ENCODE measurements around the gene SH3GL1.
"Not testable (repeated sequence)": the region's sequence is repeated elsewhere in the genome, so short reads cannot be mapped to it uniquely, and the experiment has no call there.

The SH3GL1 gene

DNA sequence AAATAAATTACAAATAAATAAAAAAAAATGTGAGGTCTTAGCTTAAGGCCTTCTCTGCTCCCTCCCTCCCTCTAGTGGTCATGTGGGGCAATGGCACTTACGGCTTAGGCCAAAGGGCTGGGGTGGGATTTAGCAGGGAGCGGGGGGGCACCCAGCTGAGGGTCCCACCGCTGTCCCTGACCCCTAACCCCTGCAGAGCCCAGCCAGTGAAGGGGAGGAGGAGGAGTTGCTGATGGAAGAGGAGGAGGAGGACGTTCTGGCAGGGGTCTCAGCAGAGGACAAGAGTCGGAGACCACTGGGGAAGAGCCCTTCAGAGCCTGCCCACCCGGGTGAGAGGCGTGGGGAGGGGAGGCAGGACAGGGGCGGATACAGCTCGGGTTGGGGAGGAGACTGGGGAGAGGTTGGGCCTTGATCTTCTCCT lies 47.6 kb downstream of the SH3GL1 start:
- no peak overlapping the region for H3K27ac ChIP-seq
- peak; percentile 61 for DNase-seq
- no peak overlapping the region for H3K4me3 ChIP-seq (ENCODE audit: low read depth, low read length)

DNA sequence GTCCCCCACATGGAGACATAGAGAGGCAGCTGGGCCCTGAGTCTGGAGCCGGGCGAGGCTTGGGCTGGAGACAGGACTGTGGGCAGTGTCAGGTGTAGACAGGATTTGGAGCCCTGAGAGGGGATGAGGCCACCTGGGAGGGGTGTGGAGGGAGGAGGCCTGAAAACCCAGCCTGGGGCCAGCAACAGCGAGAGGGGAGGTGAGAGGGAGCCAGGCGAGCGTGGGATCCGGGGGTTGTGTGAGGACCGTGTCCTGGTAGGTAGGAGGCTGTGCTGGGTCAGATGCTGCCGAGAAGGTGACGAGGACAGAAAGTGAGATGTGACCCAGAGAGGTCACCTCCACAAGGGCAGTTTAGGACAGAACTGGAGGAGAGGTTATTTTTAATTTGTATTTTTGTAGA lies 49.6 kb downstream of the SH3GL1 start:
- no peaks in the 10 kb centered on the region for H3K9me3 ChIP-seq (ENCODE audit: severe bottlenecking)
- no peak overlapping the region for H3K4me3 ChIP-seq (ENCODE audit: low read depth, low read length)
- H3K27me3 ChIP-seq (ENCODE audit: insufficient read depth, low read depth, severe bottlenecking) = no peaks in the 10 kb centered on the region
- H3K36me3 ChIP-seq = peaks cover 24% of the 10 kb centered on the region
- DNase-seq = no peak
- TF ChIP-seq, protein P1, sequence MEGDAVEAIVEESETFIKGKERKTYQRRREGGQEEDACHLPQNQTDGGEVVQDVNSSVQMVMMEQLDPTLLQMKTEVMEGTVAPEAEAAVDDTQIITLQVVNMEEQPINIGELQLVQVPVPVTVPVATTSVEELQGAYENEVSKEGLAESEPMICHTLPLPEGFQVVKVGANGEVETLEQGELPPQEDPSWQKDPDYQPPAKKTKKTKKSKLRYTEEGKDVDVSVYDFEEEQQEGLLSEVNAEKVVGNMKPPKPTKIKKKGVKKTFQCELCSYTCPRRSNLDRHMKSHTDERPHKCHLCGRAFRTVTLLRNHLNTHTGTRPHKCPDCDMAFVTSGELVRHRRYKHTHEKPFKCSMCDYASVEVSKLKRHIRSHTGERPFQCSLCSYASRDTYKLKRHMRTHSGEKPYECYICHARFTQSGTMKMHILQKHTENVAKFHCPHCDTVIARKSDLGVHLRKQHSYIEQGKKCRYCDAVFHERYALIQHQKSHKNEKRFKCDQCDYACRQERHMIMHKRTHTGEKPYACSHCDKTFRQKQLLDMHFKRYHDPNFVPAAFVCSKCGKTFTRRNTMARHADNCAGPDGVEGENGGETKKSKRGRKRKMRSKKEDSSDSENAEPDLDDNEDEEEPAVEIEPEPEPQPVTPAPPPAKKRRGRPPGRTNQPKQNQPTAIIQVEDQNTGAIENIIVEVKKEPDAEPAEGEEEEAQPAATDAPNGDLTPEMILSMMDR (IDR thresholded peaks at IDR 0.05; ENCODE audit: low read depth, low read length) = no peak
- H3K27ac ChIP-seq = no peak overlapping the region

More for the DNA sequence above, 47.6 kb downstream of the SH3GL1 start:
- peaks cover 30% of the 10 kb centered on the region for H3K36me3 ChIP-seq
- no peaks in the 10 kb centered on the region for H3K27me3 ChIP-seq (ENCODE audit: insufficient read depth, low read depth, severe bottlenecking)
- TF ChIP-seq, protein P1 (IDR thresholded peaks at IDR 0.05; ENCODE audit: low read depth, low read length) = peak; percentile 75
- H3K9me3 ChIP-seq (ENCODE audit: severe bottlenecking) = no peaks in the 10 kb centered on the region

DNA sequence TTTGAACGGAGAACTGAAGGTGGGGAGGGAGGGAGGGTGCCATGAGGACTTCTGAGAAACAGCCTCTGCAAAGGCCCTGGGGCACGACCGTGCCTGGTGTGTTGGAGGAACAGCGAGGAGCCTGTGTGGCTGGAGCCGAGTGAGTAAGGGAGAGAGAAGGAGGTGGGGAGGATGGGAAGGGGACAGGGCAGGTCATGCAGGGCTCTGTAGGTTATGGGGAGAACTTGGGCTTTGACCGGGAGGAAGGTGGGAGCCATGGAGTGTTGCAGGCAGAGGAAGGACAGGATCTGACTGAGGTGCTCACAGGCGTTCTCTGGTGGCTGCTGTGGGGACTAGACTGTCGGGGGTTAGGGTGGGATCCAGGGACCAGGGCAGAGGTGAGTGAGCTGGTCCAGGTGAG lies 50.2 kb downstream of the SH3GL1 start:
- DNase-seq = no peak
- H3K27me3 ChIP-seq (ENCODE audit: insufficient read depth, low read depth, severe bottlenecking) = no peaks in the 10 kb centered on the region
- H3K4me3 ChIP-seq (ENCODE audit: low read depth, low read length) = no peak overlapping the region
- TF ChIP-seq, protein P1 (IDR thresholded peaks at IDR 0.05; ENCODE audit: low read depth, low read length) = no peak
- H3K36me3 ChIP-seq = peaks cover 25% of the 10 kb centered on the region
- no peaks in the 10 kb centered on the region for H3K9me3 ChIP-seq (ENCODE audit: severe bottlenecking)
- H3K27ac ChIP-seq = no peak overlapping the region

DNA sequence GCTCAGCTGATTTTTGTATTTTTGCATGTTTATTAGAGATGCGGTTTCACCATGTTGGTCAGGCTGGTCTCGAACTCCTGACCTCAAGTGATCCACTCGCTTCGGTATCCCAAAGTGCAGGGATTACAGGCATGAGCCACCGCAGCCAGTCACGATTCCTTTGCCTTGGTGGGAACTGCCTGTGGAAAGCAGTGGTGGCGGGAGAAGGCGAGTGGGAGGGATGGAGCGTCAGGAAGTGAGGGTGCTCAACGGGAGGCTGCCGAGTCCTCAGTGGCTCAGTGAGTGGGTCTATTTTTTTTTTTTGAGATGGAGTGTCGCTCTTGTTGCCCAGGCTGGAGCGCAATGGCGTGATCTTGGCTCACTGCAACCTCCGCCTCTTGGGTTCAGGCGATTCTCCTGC lies 51.1 kb downstream of the SH3GL1 start:
- not testable (repeated sequence) for DNase-seq; H3K9me3 ChIP-seq (ENCODE audit: severe bottlenecking); H3K27ac ChIP-seq; H3K27me3 ChIP-seq (ENCODE audit: insufficient read depth, low read depth, severe bottlenecking); H3K4me3 ChIP-seq (ENCODE audit: low read depth, low read length)
- peaks cover 19% of the 10 kb centered on the region for H3K36me3 ChIP-seq

DNA sequence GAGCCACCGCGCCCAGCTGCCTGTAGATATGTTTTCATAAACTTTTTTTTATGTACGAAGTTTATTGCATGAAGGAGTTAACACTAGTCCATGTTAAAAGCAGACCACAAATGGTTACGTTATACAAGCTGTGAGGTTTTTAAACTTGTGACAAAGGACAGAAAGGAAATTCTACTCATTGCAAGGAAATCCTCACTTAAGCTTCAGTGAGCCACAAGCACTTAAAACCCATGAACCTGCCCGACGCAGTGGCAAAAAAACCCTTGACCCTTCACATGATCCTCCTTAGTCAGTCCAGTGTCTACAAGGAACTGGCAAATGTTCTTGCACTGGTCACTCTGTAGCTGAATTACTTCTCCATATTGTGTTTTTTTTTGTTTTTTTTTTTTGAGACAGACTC lies 52.8 kb downstream of the SH3GL1 start:
- H3K27ac ChIP-seq = no peak overlapping the region
- H3K36me3 ChIP-seq = peaks cover 15% of the 10 kb centered on the region
- no peak overlapping the region for H3K4me3 ChIP-seq (ENCODE audit: low read depth, low read length)
- DNase-seq = no peak
- TF ChIP-seq, protein P1 (IDR thresholded peaks at IDR 0.05; ENCODE audit: low read depth, low read length) = no peak
- no peaks in the 10 kb centered on the region for H3K9me3 ChIP-seq (ENCODE audit: severe bottlenecking)
- H3K27me3 ChIP-seq (ENCODE audit: insufficient read depth, low read depth, severe bottlenecking) = no peaks in the 10 kb centered on the region

DNA sequence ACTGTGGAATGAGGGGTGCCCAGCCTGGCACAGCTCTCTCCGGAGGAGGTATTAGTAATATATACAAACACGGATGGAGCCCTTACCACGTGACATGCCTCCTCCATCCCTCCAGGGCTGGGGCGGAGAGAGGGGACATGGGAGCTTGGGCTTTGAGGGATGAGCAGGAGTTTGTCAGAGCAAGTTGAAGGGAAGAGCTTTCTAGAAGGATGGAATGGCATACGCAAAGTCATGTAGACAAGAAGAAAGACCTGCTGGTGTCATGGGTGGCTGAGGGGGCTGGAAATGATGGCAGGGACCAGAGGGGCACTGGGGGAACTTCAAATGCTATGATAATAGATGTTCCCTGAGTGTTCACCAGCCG lies 54.3 kb downstream of the SH3GL1 start:
- DNase-seq = no peak
- H3K9me3 ChIP-seq (ENCODE audit: severe bottlenecking) = no peaks in the 10 kb centered on the region
- TF ChIP-seq, protein P1 (IDR thresholded peaks at IDR 0.05; ENCODE audit: low read depth, low read length) = no peak
- H3K27me3 ChIP-seq (ENCODE audit: insufficient read depth, low read depth, severe bottlenecking) = no peaks in the 10 kb centered on the region
- H3K27ac ChIP-seq = no peak overlapping the region
- H3K4me3 ChIP-seq (ENCODE audit: low read depth, low read length) = no peak overlapping the region
- H3K36me3 ChIP-seq = peaks cover 15% of the 10 kb centered on the region
